Prostate gland (tissue), 2 donors: ENCODE measurements around the gene EEA1.

Experiments
- POLR2A ChIP-seq: fragments of 450-650 bp; IDR thresholded peaks from one replicate; pipeline ENCODE4 v1.6.1; 2016; ENCODE audit warnings: antibody characterized with exemption, mild to moderate bottlenecking
- POLR2AphosphoS5 ChIP-seq: sonication (generic); formaldehyde crosslinking; IDR thresholded peaks from one replicate; pipeline ENCODE4 v1.6.1; 2017; ENCODE audit warnings: antibody characterized with exemption
- TF ChIP-seq, protein P1 (sequence below), 4 experiments: fragments of 200-600 bp in 2 of 4; fragments of 450-650 bp in 2 of 4; sonication (generic) in 2 of 4; IDR thresholded peaks; 1 replicate in 3 of 4; 2 replicates in 1 of 4; pipeline ENCODE4 v1.5.1; 2016 to 2019; ENCODE audit warnings: antibody characterized with exemption in 4 of 4, mild to moderate bottlenecking in 2 of 4, moderate library complexity in 2 of 4

- no peak for TF ChIP-seq POLR2A
- TF ChIP-seq, protein P1, sequence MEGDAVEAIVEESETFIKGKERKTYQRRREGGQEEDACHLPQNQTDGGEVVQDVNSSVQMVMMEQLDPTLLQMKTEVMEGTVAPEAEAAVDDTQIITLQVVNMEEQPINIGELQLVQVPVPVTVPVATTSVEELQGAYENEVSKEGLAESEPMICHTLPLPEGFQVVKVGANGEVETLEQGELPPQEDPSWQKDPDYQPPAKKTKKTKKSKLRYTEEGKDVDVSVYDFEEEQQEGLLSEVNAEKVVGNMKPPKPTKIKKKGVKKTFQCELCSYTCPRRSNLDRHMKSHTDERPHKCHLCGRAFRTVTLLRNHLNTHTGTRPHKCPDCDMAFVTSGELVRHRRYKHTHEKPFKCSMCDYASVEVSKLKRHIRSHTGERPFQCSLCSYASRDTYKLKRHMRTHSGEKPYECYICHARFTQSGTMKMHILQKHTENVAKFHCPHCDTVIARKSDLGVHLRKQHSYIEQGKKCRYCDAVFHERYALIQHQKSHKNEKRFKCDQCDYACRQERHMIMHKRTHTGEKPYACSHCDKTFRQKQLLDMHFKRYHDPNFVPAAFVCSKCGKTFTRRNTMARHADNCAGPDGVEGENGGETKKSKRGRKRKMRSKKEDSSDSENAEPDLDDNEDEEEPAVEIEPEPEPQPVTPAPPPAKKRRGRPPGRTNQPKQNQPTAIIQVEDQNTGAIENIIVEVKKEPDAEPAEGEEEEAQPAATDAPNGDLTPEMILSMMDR (IDR thresholded peaks at IDR 0.05), result no peak
- no peak for TF ChIP-seq POLR2AphosphoS5
Observed at GRCh38 chr12:92726850-92727249, 202.2 kb downstream of the EEA1 start.
